ENCODE measurements around the gene TBX2. TPM values are rescaled to one million over a fixed set of nuclear protein-coding genes. Genes with fewer than 3 reads are reported as not detected.

The TBX2 gene
- total and polyA plus RNA-seq, 2 of the 13 experiments (the other 11 are each of a cell fraction or from before 2014, with no cell fraction given): 2.8 to 15.3 TPM

- no peak for TF ChIP-seq ZBTB37 (CRISPR knock-in tag; IDR thresholded peaks at IDR 0.05)
- TF ChIP-seq ZNF33A (CRISPR knock-in tag; IDR thresholded peaks at IDR 0.05; ENCODE audit: borderline replicate concordance): no peak
- no peak for TF ChIP-seq SPEN (CRISPR knock-in tag; IDR thresholded peaks at IDR 0.05; ENCODE audit: low read depth)
- 0 out of 2 replicates have a peak, but pooled peaks have one; percentile 32 for TF ChIP-seq ZNF724P (CRISPR knock-in tag; IDR thresholded peaks at IDR 0.05; ENCODE audit: borderline replicate concordance)
- no peak for TF ChIP-seq THAP7 (CRISPR knock-in tag; IDR thresholded peaks at IDR 0.05)
- no peak for TF ChIP-seq GABPA (IDR thresholded peaks at IDR 0.05; ENCODE audit: low read depth, low read length)
- TF ChIP-seq GABPA (CRISPR knock-in tag; IDR thresholded peaks at IDR 0.05; ENCODE audit: low read depth): no peak
- no peak for TF ChIP-seq JUN (CRISPR knock-in tag; IDR thresholded peaks at IDR 0.05)
- TF ChIP-seq ZNF251 (CRISPR knock-in tag; IDR thresholded peaks at IDR 0.05): no peak
- TF ChIP-seq SYNCRIP (IDR thresholded peaks at IDR 0.05; ENCODE audit: insufficient read depth, low read depth, low read length): no peak
- TF ChIP-seq PHF20 (CRISPR knock-in tag; IDR thresholded peaks at IDR 0.05): no peak
- no peak for TF ChIP-seq RXRA (CRISPR knock-in tag; IDR thresholded peaks at IDR 0.05)
- TF ChIP-seq BCL6 (CRISPR knock-in tag; IDR thresholded peaks at IDR 0.05): no peak
- no peak for TF ChIP-seq ZNF235 (CRISPR knock-in tag; IDR thresholded peaks at IDR 0.05; ENCODE audit: borderline replicate concordance)
- no peak for TF ChIP-seq MED8 (CRISPR knock-in tag; IDR thresholded peaks at IDR 0.05; ENCODE audit: insufficient replicate concordance)
- no peak for TF ChIP-seq ZNF761 (CRISPR knock-in tag; conservative IDR thresholded peaks at IDR 0.05)
- TF ChIP-seq HMGXB3 (CRISPR knock-in tag; IDR thresholded peaks at IDR 0.05; ENCODE audit: borderline replicate concordance): no peak
- TF ChIP-seq ZNF274 (CRISPR knock-in tag; IDR thresholded peaks at IDR 0.05): no peak
- no peak for TF ChIP-seq ATAD3A (CRISPR knock-in tag; IDR thresholded peaks at IDR 0.05)
- no peak for TF ChIP-seq ZNF33B (CRISPR knock-in tag; IDR thresholded peaks at IDR 0.05)
- TF ChIP-seq MYPOP (CRISPR knock-in tag; IDR thresholded peaks at IDR 0.05): 0 out of 2 replicates have a peak, but pooled peaks have one; percentile 7
- TF ChIP-seq ZNF543 (CRISPR knock-in tag; IDR thresholded peaks at IDR 0.05): no peak
These were observed 35.2 kb upstream of the TBX2 start (continued) for GRCh38 chr17:61364463-61364846.
